ENCODE data around the gene SLC25A27.
A peak's percentile ranks its signal among the peaks of the same experiment; 100 is the strongest.

Gene SLC25A27

DNA sequence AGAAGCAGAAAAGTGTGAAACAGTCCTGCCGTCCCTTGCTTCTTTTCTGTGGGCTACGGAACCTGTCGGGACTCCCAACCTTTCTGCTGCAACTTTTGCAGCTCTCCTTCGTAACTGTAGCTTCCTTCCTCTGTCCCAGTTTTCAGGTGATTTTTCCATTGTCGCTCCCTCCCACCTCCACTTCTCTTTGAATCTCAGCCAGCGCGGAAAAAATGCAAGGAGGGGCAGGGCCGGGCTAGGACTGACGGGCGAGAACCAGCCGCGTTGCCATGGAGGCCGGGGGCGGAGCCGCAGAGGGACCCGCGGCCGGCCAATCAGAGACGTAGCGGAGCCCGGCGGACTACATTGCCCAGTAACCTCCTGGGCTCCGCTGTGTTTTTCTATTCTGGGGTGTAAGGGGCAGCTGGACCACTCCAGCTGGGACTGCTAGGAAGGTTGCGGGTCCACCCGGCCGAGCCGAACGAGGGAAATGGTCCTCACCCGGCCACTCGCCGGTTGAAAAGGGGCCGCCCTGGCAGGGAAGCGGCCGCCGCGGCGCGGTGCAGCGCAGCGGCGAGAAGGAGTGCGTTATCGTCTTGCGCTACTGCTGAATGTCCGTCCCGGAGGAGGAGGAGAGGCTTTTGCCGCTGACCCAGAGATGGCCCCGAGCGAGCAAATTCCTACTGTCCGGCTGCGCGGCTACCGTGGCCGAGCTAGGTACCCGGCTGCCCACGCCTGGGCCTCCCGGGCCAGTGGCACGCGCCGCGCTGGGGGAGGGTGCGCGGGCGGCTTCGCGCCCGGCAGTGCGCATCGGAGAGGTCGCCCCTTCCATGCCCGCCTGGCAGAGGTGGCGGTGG lies at the start of gene SLC25A27, which contains the start of gene CYP39A1:
TSS of gene SLC25A27 (plus strand) at position 373 of the 836 bp plus-strand sequence. CDS start at position 591, 218 bp downstream.
TSS of gene CYP39A1 (minus strand) at position 216 of the 836 bp plus-strand sequence. CDS start 236 bp downstream, outside the sequence.
- Histone ChIP-seq H3K4me3 (ENCODE audit: low read length) (peak within 1 kb of the TSS; percentile 87), H3K27me3 (ENCODE audit: insufficient read depth, low read length) (peaks cover 13% of the 10 kb centered on the region), H3K9me3 (ENCODE audit: low read length) (no peaks in the 10 kb centered on the region), H3K36me3 (ENCODE audit: insufficient read depth, low read length) (no peaks in the 10 kb centered on the region), H3K4me1 (ENCODE audit: insufficient read depth, low read length) (peaks cover 11% of the 10 kb centered on the region), H2AFZ (ENCODE audit: low read depth, low read length) (peak within 1 kb of the TSS; percentile 100)

GRCh38 chr6:46605091-46605797 lies 47.5 kb upstream of the SLC25A27 start:
- H3K9me3 ChIP-seq (ENCODE audit: low read length): no peaks in the 10 kb centered on the region
- no peaks in the 10 kb centered on the region for H3K4me1 ChIP-seq (ENCODE audit: insufficient read depth, low read length)
- no peaks in the 10 kb centered on the region for H3K27me3 ChIP-seq (ENCODE audit: insufficient read depth, low read length)
- H3K36me3 ChIP-seq (ENCODE audit: insufficient read depth, low read length): no peaks in the 10 kb centered on the region
- H2AFZ ChIP-seq (ENCODE audit: low read depth, low read length): no peak overlapping the region
- no peak overlapping the region for H3K4me3 ChIP-seq (ENCODE audit: low read length)

DNA sequence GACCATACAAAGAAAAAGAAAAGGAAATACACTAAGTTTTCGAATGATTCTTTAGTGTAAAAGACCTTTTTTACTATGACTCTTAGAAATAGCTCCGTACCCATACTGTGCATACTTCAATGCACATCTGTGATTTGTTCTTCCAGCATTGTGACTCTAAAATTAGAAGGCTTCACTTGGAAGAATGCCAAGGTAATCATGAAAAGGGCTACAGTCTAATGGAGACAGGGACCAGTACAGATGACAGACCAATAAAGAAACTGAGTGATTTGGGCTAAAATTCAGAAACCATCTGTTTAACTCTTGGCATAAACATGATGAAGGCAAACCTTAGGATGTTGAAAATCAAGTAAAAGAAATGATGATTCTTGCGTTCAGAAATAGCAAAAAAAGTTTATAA lies 46.4 kb upstream of the SLC25A27 start:
- H3K27me3 ChIP-seq (ENCODE audit: insufficient read depth, low read length): no peaks in the 10 kb centered on the region
- no peaks in the 10 kb centered on the region for H3K36me3 ChIP-seq (ENCODE audit: insufficient read depth, low read length)
- H3K4me3 ChIP-seq (ENCODE audit: low read length): no peak overlapping the region
- no peaks in the 10 kb centered on the region for H3K4me1 ChIP-seq (ENCODE audit: insufficient read depth, low read length)
- no peaks in the 10 kb centered on the region for H3K9me3 ChIP-seq (ENCODE audit: low read length)
- no peak overlapping the region for H2AFZ ChIP-seq (ENCODE audit: low read depth, low read length)

DNA sequence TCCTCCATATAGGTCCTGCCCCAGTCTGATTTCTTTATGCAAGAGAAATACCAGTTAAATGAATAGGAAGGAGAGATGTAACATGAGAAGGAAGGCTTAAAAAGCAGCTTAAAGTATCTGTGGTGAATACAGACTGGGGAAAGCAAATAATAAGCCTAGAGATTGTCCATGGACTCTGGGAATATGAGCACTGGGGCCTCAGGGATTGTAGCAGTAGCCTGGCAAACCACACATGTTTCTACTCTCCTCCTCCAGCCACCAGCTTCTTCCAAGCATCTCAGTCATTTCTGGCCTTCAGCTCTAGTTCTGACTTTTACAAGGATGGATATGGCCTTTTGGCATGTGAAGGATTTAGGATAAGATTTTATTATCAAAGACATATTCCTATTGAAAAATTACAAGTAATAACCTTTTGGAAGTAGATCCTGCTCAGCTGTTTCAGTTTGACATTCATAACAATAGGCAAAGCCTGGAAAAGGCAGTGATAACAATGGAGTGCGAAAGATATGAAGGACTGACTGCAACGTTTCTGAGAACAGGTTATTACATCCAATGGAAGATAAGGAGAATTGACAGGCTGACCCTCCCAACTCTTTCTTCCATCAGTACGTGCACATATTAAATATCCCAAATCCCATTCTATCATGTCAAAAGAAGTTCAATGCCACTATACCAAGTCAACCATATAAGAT lies 41.8 kb upstream of the SLC25A27 start:
- Histone ChIP-seq H3K9me3 (ENCODE audit: low read length) (no peaks in the 10 kb centered on the region), H2AFZ (ENCODE audit: low read depth, low read length) (no peak overlapping the region), H3K4me3 (ENCODE audit: low read length) (no peak overlapping the region), H3K27me3 (ENCODE audit: insufficient read depth, low read length) (no peaks in the 10 kb centered on the region), H3K36me3 (ENCODE audit: insufficient read depth, low read length) (no peaks in the 10 kb centered on the region), H3K4me1 (ENCODE audit: insufficient read depth, low read length) (no peaks in the 10 kb centered on the region)

DNA sequence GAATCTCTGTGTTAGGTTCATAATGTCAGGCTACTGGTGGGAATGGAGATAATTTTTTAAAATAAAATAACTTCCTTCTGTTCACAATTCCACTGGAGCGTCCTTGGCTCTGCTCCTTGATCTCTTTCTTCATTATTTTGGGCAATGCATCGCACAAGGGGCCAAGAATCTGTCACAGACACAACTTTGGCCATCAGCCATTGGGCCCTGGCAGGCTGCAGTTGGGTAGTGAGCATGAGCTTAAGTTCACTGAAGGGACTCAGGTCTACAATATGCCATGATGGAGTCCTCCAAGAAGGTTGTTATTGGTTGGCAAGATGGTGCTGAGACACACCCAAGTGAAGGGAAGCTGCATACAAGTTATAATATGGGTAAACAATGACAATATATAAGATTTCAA lies 40.1 kb upstream of the SLC25A27 start:
- Histone ChIP-seq H3K27me3 (ENCODE audit: insufficient read depth, low read length) (no peaks in the 10 kb centered on the region), H3K4me1 (ENCODE audit: insufficient read depth, low read length) (no peaks in the 10 kb centered on the region), H2AFZ (ENCODE audit: low read depth, low read length) (no peak overlapping the region)

DNA sequence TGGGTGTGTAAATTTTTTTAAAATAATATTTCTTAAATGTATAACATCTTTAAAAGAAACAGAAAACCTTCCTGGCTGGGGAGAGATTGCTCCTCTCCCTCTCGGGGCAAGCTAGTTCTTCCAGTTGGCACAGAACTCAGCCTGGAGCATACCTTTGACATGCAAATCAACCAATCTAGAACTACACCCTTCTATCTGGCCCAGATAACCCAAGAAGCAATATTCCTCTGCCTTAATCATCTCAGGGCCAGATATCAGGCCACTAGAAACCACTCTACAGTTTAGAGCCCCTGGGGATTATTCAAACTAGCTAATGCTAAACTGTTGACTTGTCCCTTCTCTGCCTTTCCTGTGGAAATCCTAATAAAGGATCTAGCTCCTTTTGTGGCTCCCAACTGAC lies 34.0 kb upstream of the SLC25A27 start:
- Histone ChIP-seq H3K4me1 (ENCODE audit: insufficient read depth, low read length) (no peaks in the 10 kb centered on the region), H3K9me3 (ENCODE audit: low read length) (no peaks in the 10 kb centered on the region), H3K4me3 (ENCODE audit: low read length) (no peak overlapping the region), H3K36me3 (ENCODE audit: insufficient read depth, low read length) (no peaks in the 10 kb centered on the region), H3K27me3 (ENCODE audit: insufficient read depth, low read length) (no peaks in the 10 kb centered on the region), H2AFZ (ENCODE audit: low read depth, low read length) (no peak overlapping the region)

More for the DNA sequence above, 40.1 kb upstream of the SLC25A27 start:
- H3K36me3 ChIP-seq (ENCODE audit: insufficient read depth, low read length): no peaks in the 10 kb centered on the region
- H3K9me3 ChIP-seq (ENCODE audit: low read length): no peaks in the 10 kb centered on the region
- no peak overlapping the region for H3K4me3 ChIP-seq (ENCODE audit: low read length)

GRCh38 chr6:46626228-46626909 lies 26.4 kb upstream of the SLC25A27 start:
- Histone ChIP-seq H3K4me3 (ENCODE audit: low read length) (no peak overlapping the region), H3K4me1 (ENCODE audit: insufficient read depth, low read length) (no peaks in the 10 kb centered on the region), H3K36me3 (ENCODE audit: insufficient read depth, low read length) (no peaks in the 10 kb centered on the region), H2AFZ (ENCODE audit: low read depth, low read length) (no peak overlapping the region), H3K9me3 (ENCODE audit: low read length) (no peaks in the 10 kb centered on the region), H3K27me3 (ENCODE audit: insufficient read depth, low read length) (no peaks in the 10 kb centered on the region)

DNA sequence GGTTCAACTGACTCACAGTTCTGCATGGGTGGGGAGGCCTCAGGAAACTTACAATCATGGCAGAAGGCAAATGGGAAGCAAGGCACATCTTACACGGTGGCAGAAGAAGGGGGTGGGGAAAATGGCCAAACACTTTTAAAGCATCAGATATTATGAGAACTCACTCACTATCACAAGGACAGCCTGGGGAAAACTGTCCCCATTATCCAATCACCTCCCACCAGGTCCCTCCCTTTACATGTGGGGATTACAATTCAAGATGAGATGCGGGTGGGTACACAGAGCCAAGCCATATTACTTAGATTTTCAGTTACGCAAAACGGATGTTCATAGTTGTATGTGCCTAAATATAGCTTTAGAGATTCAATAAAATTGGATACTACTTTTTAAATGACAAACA lies 25.8 kb upstream of the SLC25A27 start:
- Histone ChIP-seq H3K4me3 (ENCODE audit: low read length) (no peak overlapping the region), H3K9me3 (ENCODE audit: low read length) (no peaks in the 10 kb centered on the region), H3K27me3 (ENCODE audit: insufficient read depth, low read length) (no peaks in the 10 kb centered on the region), H2AFZ (ENCODE audit: low read depth, low read length) (no peak overlapping the region), H3K4me1 (ENCODE audit: insufficient read depth, low read length) (no peaks in the 10 kb centered on the region), H3K36me3 (ENCODE audit: insufficient read depth, low read length) (no peaks in the 10 kb centered on the region)

- Histone ChIP-seq H3K4me3 (ENCODE audit: low read length) (no peak overlapping the region), H3K9me3 (ENCODE audit: low read length) (no peaks in the 10 kb centered on the region), H3K36me3 (ENCODE audit: insufficient read depth, low read length) (no peaks in the 10 kb centered on the region), H2AFZ (ENCODE audit: low read depth, low read length) (no peak overlapping the region), H3K4me1 (ENCODE audit: insufficient read depth, low read length) (no peaks in the 10 kb centered on the region), H3K27me3 (ENCODE audit: insufficient read depth, low read length) (no peaks in the 10 kb centered on the region)
Measured at GRCh38 chr6:46628498-46628897, 24.3 kb upstream of the SLC25A27 start.

- no peaks in the 10 kb centered on the region for H3K27me3 ChIP-seq (ENCODE audit: insufficient read depth, low read length)
Measured at GRCh38 chr6:46628976-46629375, 23.8 kb upstream of the SLC25A27 start.

GRCh38 chr6:46629691-46630090 lies 23.1 kb upstream of the SLC25A27 start:
- Histone ChIP-seq H2AFZ (ENCODE audit: low read depth, low read length) (no peak overlapping the region), H3K4me1 (ENCODE audit: insufficient read depth, low read length) (no peaks in the 10 kb centered on the region), H3K9me3 (ENCODE audit: low read length) (no peaks in the 10 kb centered on the region), H3K4me3 (ENCODE audit: low read length) (no peak overlapping the region), H3K36me3 (ENCODE audit: insufficient read depth, low read length) (no peaks in the 10 kb centered on the region), H3K27me3 (ENCODE audit: insufficient read depth, low read length) (no peaks in the 10 kb centered on the region)

More at GRCh38 chr6:46628976-46629375, 23.8 kb upstream of the SLC25A27 start:
- no peak overlapping the region for H3K4me3 ChIP-seq (ENCODE audit: low read length)
- H3K4me1 ChIP-seq (ENCODE audit: insufficient read depth, low read length): no peaks in the 10 kb centered on the region
- no peak overlapping the region for H2AFZ ChIP-seq (ENCODE audit: low read depth, low read length)
- H3K36me3 ChIP-seq (ENCODE audit: insufficient read depth, low read length): no peaks in the 10 kb centered on the region
- H3K9me3 ChIP-seq (ENCODE audit: low read length): no peaks in the 10 kb centered on the region

- H2AFZ ChIP-seq (ENCODE audit: low read depth, low read length): no peak overlapping the region
- H3K4me1 ChIP-seq (ENCODE audit: insufficient read depth, low read length): no peaks in the 10 kb centered on the region
- no peaks in the 10 kb centered on the region for H3K9me3 ChIP-seq (ENCODE audit: low read length)
- H3K27me3 ChIP-seq (ENCODE audit: insufficient read depth, low read length): no peaks in the 10 kb centered on the region
- no peaks in the 10 kb centered on the region for H3K36me3 ChIP-seq (ENCODE audit: insufficient read depth, low read length)
- no peak overlapping the region for H3K4me3 ChIP-seq (ENCODE audit: low read length)
Measured at GRCh38 chr6:46632053-46632452, 20.7 kb upstream of the SLC25A27 start.

Data from neuron (in vitro differentiated cells).